Keratinocyte (primary cell): ENCODE measurements around the gene KCNN3. TPM values are rescaled to one million over a fixed set of nuclear protein-coding genes. Genes with fewer than 3 reads are reported as not detected.

Source experiments
- DNase-seq: peaks from one replicate; pipeline ENCODE4 v3.0.0-alpha.2; 2011; ENCODE audit warnings: low read depth, missing footprints, low spot score
- FAIRE-seq: peaks from 2 replicates; lab custom pipeline; 2011; peaks lifted over from hg19 to GRCh38; lab: Jason Lieb, UNC
- H2AFZ ChIP-seq: 2 replicates; pipeline ENCODE4 v1.6.0; 2012; ENCODE audit warnings: low read length, control low read depth, inconsistent platforms; ENCODE audit not compliant: control insufficient read depth
- H3K27ac ChIP-seq: 2 replicates; pipeline ENCODE4 v1.5.1; 2011; ENCODE audit warnings: low read length; ENCODE audit not compliant: control insufficient read depth, insufficient read depth
- H3K27me3 ChIP-seq: 3 replicates; pipeline ENCODE4 v1.6.0; 2011; ENCODE audit warnings: low read length; ENCODE audit not compliant: control insufficient read depth, insufficient read depth; ENCODE audit errors: extremely low read depth
- H3K36me3 ChIP-seq, 2 experiments: 2 replicates in 1 of 2; 3 replicates in 1 of 2; pipeline ENCODE4 v1.5.1; 2011; ENCODE audit warnings: low read length in 2 of 2, mild to moderate bottlenecking in 1 of 2; ENCODE audit not compliant: control insufficient read depth in 2 of 2, insufficient read depth in 2 of 2; ENCODE audit errors: extremely low read depth in 1 of 2
- H3K4me1 ChIP-seq: 3 replicates; pipeline ENCODE4 v1.5.1; 2011; ENCODE audit warnings: low read length; ENCODE audit not compliant: control insufficient read depth, insufficient read depth; ENCODE audit errors: extremely low read depth
- H3K4me2 ChIP-seq: 3 replicates; pipeline ENCODE4 v1.6.0; 2011; ENCODE audit warnings: low read depth, low read length; ENCODE audit not compliant: control insufficient read depth, insufficient read depth; ENCODE audit errors: extremely low read depth
- H3K4me3 ChIP-seq, 3 experiments: fragments of 200-600 bp in 1 of 3; sonication (generic) in 1 of 3; 2 replicates in 2 of 3; 3 replicates in 1 of 3; pipeline ENCODE4 v1.5.1; 2011 to 2016; ENCODE audit warnings: low read length in 3 of 3, mild to moderate bottlenecking in 3 of 3, control low read depth in 2 of 3, inconsistent platforms in 1 of 3, low read depth in 1 of 3, mixed read lengths in 1 of 3, mixed run types in 1 of 3, moderate library complexity in 1 of 3; ENCODE audit not compliant: control insufficient read depth in 2 of 3, insufficient read depth in 2 of 3; ENCODE audit errors: extremely low read depth in 1 of 3
- H3K79me2 ChIP-seq: 2 replicates; pipeline ENCODE4 v1.6.0; 2012; ENCODE audit warnings: low read length; ENCODE audit not compliant: control insufficient read depth, insufficient read depth
- H3K9ac ChIP-seq: 3 replicates; pipeline ENCODE4 v1.6.0; 2011; ENCODE audit warnings: low read length; ENCODE audit not compliant: control insufficient read depth, insufficient read depth; ENCODE audit errors: extremely low read depth
- H3K9me1 ChIP-seq: 3 replicates; pipeline ENCODE4 v1.6.0; 2011; ENCODE audit warnings: low read length; ENCODE audit not compliant: control insufficient read depth, insufficient read depth; ENCODE audit errors: extremely low read depth
- H3K9me3 ChIP-seq: 2 replicates; pipeline ENCODE4 v1.5.1; 2012; ENCODE audit warnings: low read depth, low read length; ENCODE audit not compliant: control insufficient read depth
- H4K20me1 ChIP-seq: 3 replicates; pipeline ENCODE4 v1.6.0; 2011; ENCODE audit warnings: low read length; ENCODE audit not compliant: control insufficient read depth, insufficient read depth; ENCODE audit errors: extremely low read depth
- EZH2 ChIP-seq: IDR thresholded peaks from one replicate; pipeline ENCODE4 v1.6.1; 2012; ENCODE audit warnings: inconsistent platforms, mild to moderate bottlenecking, low read length, moderate library complexity
- dilution Hi-C: fragments of 300-500 bp; cut with MboI; formaldehyde crosslinking; loops from one replicate; pipeline ENCODE4 v1.7.0; 2020; ENCODE audit warnings: low sequenced_read_pairs; ENCODE audit not compliant: extremely low pct_ligation_motif_present
- polyA plus RNA-seq, 5 experiments: library from polyadenylated mRNA; depleted of rRNA in 3 of 5; stranded (reverse) in 3 of 5; stranded (forward) in 1 of 5; unstranded in 1 of 5; fragments of >200 nt; gene quantifications; 1 replicate in 1 of 5; 2 replicates in 3 of 5; 3 replicates in 1 of 5; pipeline versions ENCODE4 v1.2.1 to v1.2.3, GENCODE V29; 2011 to 2012; ENCODE audit warnings: missing spikeins in 2 of 5, low read depth in 1 of 5, low replicate concordance in 1 of 5
- TF ChIP-seq, protein P1 (sequence below), 3 experiments: IDR thresholded peaks in 1 of 3; conservative IDR thresholded peaks in 1 of 3; optimal IDR thresholded peaks in 1 of 3; 2 replicates in 2 of 3; 3 replicates in 1 of 3; pipeline versions ENCODE3 to v1.5.1; 2011; ENCODE audit warnings: low read length in 3 of 3, mild to moderate bottlenecking in 3 of 3, moderate library complexity in 2 of 3, control low read depth in 1 of 3, inconsistent platforms in 1 of 3; ENCODE audit not compliant: insufficient read depth in 2 of 3; ENCODE audit errors: extremely low read depth in 1 of 3

KCNN3 gene
- polyA plus RNA-seq, 1 donor (not counting 4 experiments of a cell fraction or from before 2014, with no cell fraction given) = 0.05 TPM

DNA sequence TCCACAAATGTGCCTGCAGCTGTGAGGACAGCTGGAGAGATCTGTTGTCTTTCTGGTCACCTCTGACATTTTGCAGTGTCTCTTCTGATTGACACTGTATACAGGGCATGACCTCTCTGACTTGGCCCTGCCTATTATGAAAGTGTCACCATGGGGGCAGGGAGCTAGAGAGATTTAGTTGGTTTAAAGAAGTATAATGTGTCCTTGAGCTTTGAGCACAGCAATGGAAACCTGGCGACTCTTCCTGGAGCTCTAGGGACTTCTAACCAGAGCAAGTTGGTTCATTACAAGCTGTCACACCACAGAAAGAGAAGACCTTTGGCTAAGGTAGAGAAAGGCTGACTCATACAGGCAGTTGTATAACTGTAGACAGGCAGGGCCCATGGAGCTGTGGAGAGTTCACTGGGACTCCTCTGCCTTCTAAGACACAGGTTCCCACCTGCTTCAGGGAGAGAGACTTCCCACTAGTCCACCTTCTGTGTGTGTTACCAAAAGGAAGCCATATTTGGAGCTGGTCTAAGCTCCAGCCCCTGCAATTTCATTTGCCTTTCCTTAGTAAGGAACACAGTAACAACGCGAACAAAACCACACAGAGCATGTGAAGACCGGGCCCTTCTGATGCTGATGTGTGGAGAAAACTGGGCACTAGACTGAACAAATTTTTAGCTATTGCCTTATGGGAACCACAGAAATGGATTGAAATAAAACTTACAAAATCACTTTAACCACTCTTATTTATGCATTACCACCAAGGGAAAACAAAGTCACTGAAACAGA lies 171.6 kb downstream of the KCNN3 start:
- peaks cover 12% of the 10 kb centered on the region for H3K4me1 ChIP-seq
- H3K27me3 ChIP-seq = peaks cover 5% of the 10 kb centered on the region
- dilution Hi-C loops = no loop called here
- no peak overlapping the region for H3K27ac ChIP-seq
- no peak overlapping the region for H3K9ac ChIP-seq
- H3K9me3 ChIP-seq = no peaks in the 10 kb centered on the region
- no peak for TF ChIP-seq EZH2
- TF ChIP-seq, protein P1, sequence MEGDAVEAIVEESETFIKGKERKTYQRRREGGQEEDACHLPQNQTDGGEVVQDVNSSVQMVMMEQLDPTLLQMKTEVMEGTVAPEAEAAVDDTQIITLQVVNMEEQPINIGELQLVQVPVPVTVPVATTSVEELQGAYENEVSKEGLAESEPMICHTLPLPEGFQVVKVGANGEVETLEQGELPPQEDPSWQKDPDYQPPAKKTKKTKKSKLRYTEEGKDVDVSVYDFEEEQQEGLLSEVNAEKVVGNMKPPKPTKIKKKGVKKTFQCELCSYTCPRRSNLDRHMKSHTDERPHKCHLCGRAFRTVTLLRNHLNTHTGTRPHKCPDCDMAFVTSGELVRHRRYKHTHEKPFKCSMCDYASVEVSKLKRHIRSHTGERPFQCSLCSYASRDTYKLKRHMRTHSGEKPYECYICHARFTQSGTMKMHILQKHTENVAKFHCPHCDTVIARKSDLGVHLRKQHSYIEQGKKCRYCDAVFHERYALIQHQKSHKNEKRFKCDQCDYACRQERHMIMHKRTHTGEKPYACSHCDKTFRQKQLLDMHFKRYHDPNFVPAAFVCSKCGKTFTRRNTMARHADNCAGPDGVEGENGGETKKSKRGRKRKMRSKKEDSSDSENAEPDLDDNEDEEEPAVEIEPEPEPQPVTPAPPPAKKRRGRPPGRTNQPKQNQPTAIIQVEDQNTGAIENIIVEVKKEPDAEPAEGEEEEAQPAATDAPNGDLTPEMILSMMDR (optimal IDR thresholded peaks at IDR 0.05 in 1 of 3, IDR thresholded peaks at IDR 0.05 in 1 of 3, conservative IDR thresholded peaks at IDR 0.05 in 1 of 3; ENCODE audit: extremely low read depth in 1 of 3, insufficient read depth in 2 of 3, low read length in 3 of 3) = no peak
- H3K4me3 ChIP-seq = no peak overlapping the region
- no peaks in the 10 kb centered on the region for H3K9me1 ChIP-seq
- DNase-seq = peak; percentile 15
- H2AFZ ChIP-seq = no peak overlapping the region
- no peak overlapping the region for H3K4me2 ChIP-seq
- no peaks in the 10 kb centered on the region for H3K79me2 ChIP-seq
- no peaks in the 10 kb centered on the region for H3K36me3 ChIP-seq
- H4K20me1 ChIP-seq = no peaks in the 10 kb centered on the region
- FAIRE-seq = no peak

DNA sequence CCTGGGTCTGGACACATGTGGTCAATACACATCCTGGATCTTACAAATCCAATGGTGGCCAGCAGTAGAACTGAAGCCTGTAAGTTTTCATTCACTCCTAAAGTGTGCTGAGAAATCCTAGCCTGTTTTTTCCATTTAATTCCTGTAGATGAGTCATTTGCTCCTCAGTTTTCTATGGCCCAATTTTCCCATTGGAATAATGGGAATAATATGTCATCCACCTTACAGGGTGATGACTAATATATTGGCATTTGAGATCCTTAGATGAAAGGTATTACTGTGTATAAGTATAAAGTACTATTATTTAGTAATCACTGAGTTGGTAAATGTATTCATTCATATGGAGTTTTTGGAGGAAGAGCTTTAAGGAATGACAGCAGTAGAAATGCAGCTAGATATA lies 172.4 kb downstream of the KCNN3 start:
- H3K9ac ChIP-seq = no peak overlapping the region
- dilution Hi-C loops = no loop called here
- no peak overlapping the region for H3K4me2 ChIP-seq
- peaks cover 12% of the 10 kb centered on the region for H3K4me1 ChIP-seq
- peak; percentile 40 for DNase-seq
- H2AFZ ChIP-seq = no peak overlapping the region
- no peak overlapping the region for H3K4me3 ChIP-seq
- no peaks in the 10 kb centered on the region for H3K79me2 ChIP-seq
- H4K20me1 ChIP-seq = no peaks in the 10 kb centered on the region
- no peaks in the 10 kb centered on the region for H3K9me1 ChIP-seq
- no peak for FAIRE-seq
- peaks cover 7% of the 10 kb centered on the region for H3K27me3 ChIP-seq
- H3K27ac ChIP-seq = no peak overlapping the region
- no peaks in the 10 kb centered on the region for H3K9me3 ChIP-seq
- no peaks in the 10 kb centered on the region for H3K36me3 ChIP-seq
- TF ChIP-seq, protein P1 (optimal IDR thresholded peaks at IDR 0.05 in 1 of 3, IDR thresholded peaks at IDR 0.05 in 1 of 3, conservative IDR thresholded peaks at IDR 0.05 in 1 of 3; ENCODE audit: extremely low read depth in 1 of 3, insufficient read depth in 2 of 3, low read length in 3 of 3) = no peak
- no peak for TF ChIP-seq EZH2
